GM23338 (cell line): Measurements from ENCODE around the gene SLC4A8. TPM values are rescaled to one million over a fixed set of nuclear protein-coding genes. Genes with fewer than 3 reads are reported as not detected.
A peak's percentile ranks its signal among the peaks of the same experiment; 100 is the strongest.

ENCODE experiments used
- ATAC-seq: fragments of 200-7000 bp; cut with Tn5 transposase; 3 replicates; pipeline ENCODE4 v1.9.1; 2020
- DNase-seq: peaks from one replicate; pipeline ENCODE4 v3.0.0-alpha.2; 2015; ENCODE audit warnings: low spot score
- H2AFZ ChIP-seq: fragments of 200-600 bp; sonication (generic); 2 replicates; pipeline ENCODE4 v1.8.0; 2016; ENCODE audit warnings: antibody characterized with exemption, mild to moderate bottlenecking, moderate library complexity
- H3F3A ChIP-seq: fragments of 200-600 bp; sonication (generic); replicated peaks from 2 replicates; pipeline ENCODE4 v1.8.0; 2017; ENCODE audit warnings: antibody characterized with exemption, mixed run types, low read depth
- H3K27ac ChIP-seq: fragments of 200-600 bp; sonication (generic); 2 replicates; pipeline ENCODE4 v1.6.1; 2016; ENCODE audit warnings: low read depth
- H3K27me3 ChIP-seq: fragments of 200-600 bp; sonication (generic); 2 replicates; pipeline ENCODE4 v1.8.0; 2016; ENCODE audit warnings: mild to moderate bottlenecking, mixed run types, moderate library complexity; ENCODE audit not compliant: insufficient read depth
- H3K36me3 ChIP-seq: fragments of 200-600 bp; sonication (generic); 2 replicates; pipeline ENCODE4 v1.8.0; 2016; ENCODE audit warnings: mild to moderate bottlenecking; ENCODE audit not compliant: insufficient read depth
- H3K4me1 ChIP-seq: fragments of 200-600 bp; sonication (generic); 2 replicates; pipeline ENCODE4 v1.8.0; 2016; ENCODE audit warnings: mild to moderate bottlenecking, moderate library complexity; ENCODE audit not compliant: insufficient read depth
- H3K4me2 ChIP-seq: fragments of 200-600 bp; sonication (generic); 2 replicates; pipeline ENCODE4 v1.7.1; 2017; ENCODE audit warnings: mixed run types
- H3K4me3 ChIP-seq: fragments of 200-600 bp; sonication (generic); 2 replicates; pipeline ENCODE4 v1.6.1; 2016; ENCODE audit warnings: mixed run types
- H3K79me2 ChIP-seq: fragments of 200-600 bp; sonication (generic); replicated peaks from 2 replicates; pipeline ENCODE4 v1.8.0; 2017; ENCODE audit warnings: mild to moderate bottlenecking; ENCODE audit not compliant: insufficient read depth
- H3K9me2 ChIP-seq: fragments of 200-600 bp; sonication (generic); 2 replicates; pipeline ENCODE4 v1.8.0; 2017; ENCODE audit not compliant: insufficient read depth
- H4K20me1 ChIP-seq: fragments of 200-600 bp; sonication (generic); replicated peaks from 2 replicates; pipeline ENCODE4 v1.8.0; 2017; ENCODE audit warnings: mild to moderate bottlenecking; ENCODE audit not compliant: insufficient read depth
- H3K27ac Mint-ChIP-seq: 2 replicates; pipeline ENCODE4 v1.8.0; 2020; ENCODE audit warnings: inconsistent platforms, mild to moderate bottlenecking, moderate library complexity, mixed read lengths
- H3K27me3 Mint-ChIP-seq: 3 replicates; pipeline ENCODE4 v1.8.0; 2022; ENCODE audit warnings: low read depth, mild to moderate bottlenecking, moderate library complexity, mixed read lengths, inconsistent platforms; ENCODE audit not compliant: insufficient read depth, poor library complexity
- H3K36me3 Mint-ChIP-seq: 3 replicates; pipeline ENCODE4 v1.8.0; 2021; ENCODE audit warnings: low read depth, mild to moderate bottlenecking, inconsistent platforms, moderate library complexity, mixed read lengths
- H3K4me1 Mint-ChIP-seq: 3 replicates; pipeline ENCODE4 v1.8.0; 2020; ENCODE audit warnings: mild to moderate bottlenecking, inconsistent platforms, mixed read lengths
- H3K4me3 Mint-ChIP-seq: 3 replicates; pipeline ENCODE4 v1.8.0; 2021; ENCODE audit warnings: moderate library complexity, mild to moderate bottlenecking, inconsistent platforms, mixed read lengths
- H3K9me3 Mint-ChIP-seq: 3 replicates; pipeline ENCODE4 v1.8.0; 2020; ENCODE audit warnings: moderate library complexity, mild to moderate bottlenecking, inconsistent platforms, mixed read lengths
- CREB1 ChIP-seq: fragments of 250-450 bp; sonication (Bioruptor Pico); IDR thresholded peaks from 2 replicates; pipeline ENCODE4 v1.5.0; 2020; ENCODE audit warnings: low read depth, mild to moderate bottlenecking, moderate library complexity
- EZH2 ChIP-seq: fragments of 200-600 bp; sonication (generic); IDR thresholded peaks from one replicate; pipeline ENCODE4 v1.8.0; 2017; ENCODE audit warnings: antibody characterized with exemption, mild to moderate bottlenecking, low read depth; ENCODE audit not compliant: unreplicated experiment
- NANOG ChIP-seq: IDR thresholded peaks from 2 replicates; pipeline ENCODE4 v1.6.1; 2016; ENCODE audit warnings: antibody characterized with exemption, borderline replicate concordance
- POLR2AphosphoS5 ChIP-seq: IDR thresholded peaks from 2 replicates; pipeline ENCODE4 v1.6.1; 2016; ENCODE audit warnings: antibody characterized with exemption, low read depth
- ZNF114 ChIP-seq: fragments of 250-450 bp; sonication (Bioruptor Pico); IDR thresholded peaks from 2 replicates; pipeline ENCODE4 v1.5.0; 2020; ENCODE audit warnings: mild to moderate bottlenecking, moderate library complexity
- ZNF331 ChIP-seq: fragments of 250-450 bp; sonication (Bioruptor Pico); IDR thresholded peaks from 2 replicates; pipeline ENCODE4 v1.5.0; 2020; ENCODE audit warnings: low read depth, mild to moderate bottlenecking, moderate library complexity
- ZNF462 ChIP-seq: fragments of 250-450 bp; sonication (Bioruptor Pico); IDR thresholded peaks from 2 replicates; pipeline ENCODE4 v1.5.0; 2020; ENCODE audit warnings: mild to moderate bottlenecking, moderate library complexity
- polyA plus RNA-seq: library from polyadenylated mRNA; unstranded; fragments of >200 nt; fragmentation: Nextera tagmentation; extraction: Ambion mirVana; gene quantifications from 2 replicates; pipeline ENCODE4 v1.2.1, GENCODE V29; 2016
- total RNA-seq: library from RNA; depleted of rRNA; stranded (reverse); fragments of >200 nt; shearing (Covaris generic); gene quantifications from 2 replicates; pipeline ENCODE4 v1.2.3, GENCODE V29; 2014
- TF ChIP-seq, protein P1 (sequence below), 2 experiments: fragments of 200-600 bp in 1 of 2; sonication (generic) in 1 of 2; conservative IDR thresholded peaks; 2 replicates each; pipeline versions ENCODE4 v1.5.1 to v1.6.1; 2016 to 2017; ENCODE audit warnings: antibody characterized with exemption in 2 of 2, low read depth in 2 of 2, mild to moderate bottlenecking in 2 of 2, moderate library complexity in 1 of 2
- TF ChIP-seq, protein P2 (sequence below): IDR thresholded peaks from 2 replicates; pipeline ENCODE4 v1.6.1; 2016; ENCODE audit warnings: antibody characterized with exemption
- TF ChIP-seq, protein P3 (sequence below): IDR thresholded peaks from one replicate; pipeline ENCODE4 v1.6.1; 2018; ENCODE audit warnings: antibody characterized with exemption; ENCODE audit not compliant: unreplicated experiment

The SLC4A8 gene
- total and polyA plus RNA-seq, 2 experiments from 2014 or later = 7.6 to 9.2 TPM

GRCh38 chr12:51546097-51546496 is 121.5 kb downstream of the SLC4A8 start (continued):
- TF ChIP-seq ZNF462 (no peak), ZNF331 (CRISPR knock-in tag) (no peak), EZH2 (no peak), CREB1 (CRISPR knock-in tag) (no peak), POLR2AphosphoS5 (no peak), ZNF114 (CRISPR knock-in tag) (no peak)
- TF ChIP-seq, protein P1, sequence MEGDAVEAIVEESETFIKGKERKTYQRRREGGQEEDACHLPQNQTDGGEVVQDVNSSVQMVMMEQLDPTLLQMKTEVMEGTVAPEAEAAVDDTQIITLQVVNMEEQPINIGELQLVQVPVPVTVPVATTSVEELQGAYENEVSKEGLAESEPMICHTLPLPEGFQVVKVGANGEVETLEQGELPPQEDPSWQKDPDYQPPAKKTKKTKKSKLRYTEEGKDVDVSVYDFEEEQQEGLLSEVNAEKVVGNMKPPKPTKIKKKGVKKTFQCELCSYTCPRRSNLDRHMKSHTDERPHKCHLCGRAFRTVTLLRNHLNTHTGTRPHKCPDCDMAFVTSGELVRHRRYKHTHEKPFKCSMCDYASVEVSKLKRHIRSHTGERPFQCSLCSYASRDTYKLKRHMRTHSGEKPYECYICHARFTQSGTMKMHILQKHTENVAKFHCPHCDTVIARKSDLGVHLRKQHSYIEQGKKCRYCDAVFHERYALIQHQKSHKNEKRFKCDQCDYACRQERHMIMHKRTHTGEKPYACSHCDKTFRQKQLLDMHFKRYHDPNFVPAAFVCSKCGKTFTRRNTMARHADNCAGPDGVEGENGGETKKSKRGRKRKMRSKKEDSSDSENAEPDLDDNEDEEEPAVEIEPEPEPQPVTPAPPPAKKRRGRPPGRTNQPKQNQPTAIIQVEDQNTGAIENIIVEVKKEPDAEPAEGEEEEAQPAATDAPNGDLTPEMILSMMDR (conservative IDR thresholded peaks at IDR 0.05; ENCODE audit: low read depth in 2 of 2) = no peak

- Histone ChIP-seq H4K20me1 (no peaks in the 10 kb centered on the region), H3K36me3 (no peaks in the 10 kb centered on the region; the same call in 1 of the 2 replicates), H3K27me3 (no peaks in the 10 kb centered on the region), H3K9me2 (no peaks in the 10 kb centered on the region), H3K4me1 (0 out of 2 replicates have a peak, but pooled peaks cover 6% of the 10 kb centered on the region), H3K79me2 (no peaks in the 10 kb centered on the region), H3K27ac (no peak overlapping the region), H3K4me3 (no peak overlapping the region), H2AFZ (0 out of 2 replicates have a peak overlapping the region, but pooled peaks have one; percentile 29), H3K4me2 (no peak overlapping the region), H3F3A (no peaks in the 10 kb centered on the region)
- Mint-ChIP-seq H3K4me3 (no peak overlapping the region), H3K9me3 (no peaks in the 10 kb centered on the region; the same call in 1 of the 3 replicates), H3K36me3 (no peaks in the 10 kb centered on the region; the same call in 2 of the 3 replicates), H3K27ac (no peak overlapping the region), H3K4me1 (peaks cover 52% of the 10 kb centered on the region), H3K27me3 (peaks cover 4% of the 10 kb centered on the region)
- no peak for ATAC-seq
- TF ChIP-seq POLR2AphosphoS5 (no peak), NANOG (no peak)
- TF ChIP-seq, protein P2, sequence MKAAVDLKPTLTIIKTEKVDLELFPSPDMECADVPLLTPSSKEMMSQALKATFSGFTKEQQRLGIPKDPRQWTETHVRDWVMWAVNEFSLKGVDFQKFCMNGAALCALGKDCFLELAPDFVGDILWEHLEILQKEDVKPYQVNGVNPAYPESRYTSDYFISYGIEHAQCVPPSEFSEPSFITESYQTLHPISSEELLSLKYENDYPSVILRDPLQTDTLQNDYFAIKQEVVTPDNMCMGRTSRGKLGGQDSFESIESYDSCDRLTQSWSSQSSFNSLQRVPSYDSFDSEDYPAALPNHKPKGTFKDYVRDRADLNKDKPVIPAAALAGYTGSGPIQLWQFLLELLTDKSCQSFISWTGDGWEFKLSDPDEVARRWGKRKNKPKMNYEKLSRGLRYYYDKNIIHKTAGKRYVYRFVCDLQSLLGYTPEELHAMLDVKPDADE = no peak
- TF ChIP-seq, protein P1 (conservative IDR thresholded peaks at IDR 0.05; ENCODE audit: low read depth in 2 of 2) = no peak
- TF ChIP-seq, protein P3, sequence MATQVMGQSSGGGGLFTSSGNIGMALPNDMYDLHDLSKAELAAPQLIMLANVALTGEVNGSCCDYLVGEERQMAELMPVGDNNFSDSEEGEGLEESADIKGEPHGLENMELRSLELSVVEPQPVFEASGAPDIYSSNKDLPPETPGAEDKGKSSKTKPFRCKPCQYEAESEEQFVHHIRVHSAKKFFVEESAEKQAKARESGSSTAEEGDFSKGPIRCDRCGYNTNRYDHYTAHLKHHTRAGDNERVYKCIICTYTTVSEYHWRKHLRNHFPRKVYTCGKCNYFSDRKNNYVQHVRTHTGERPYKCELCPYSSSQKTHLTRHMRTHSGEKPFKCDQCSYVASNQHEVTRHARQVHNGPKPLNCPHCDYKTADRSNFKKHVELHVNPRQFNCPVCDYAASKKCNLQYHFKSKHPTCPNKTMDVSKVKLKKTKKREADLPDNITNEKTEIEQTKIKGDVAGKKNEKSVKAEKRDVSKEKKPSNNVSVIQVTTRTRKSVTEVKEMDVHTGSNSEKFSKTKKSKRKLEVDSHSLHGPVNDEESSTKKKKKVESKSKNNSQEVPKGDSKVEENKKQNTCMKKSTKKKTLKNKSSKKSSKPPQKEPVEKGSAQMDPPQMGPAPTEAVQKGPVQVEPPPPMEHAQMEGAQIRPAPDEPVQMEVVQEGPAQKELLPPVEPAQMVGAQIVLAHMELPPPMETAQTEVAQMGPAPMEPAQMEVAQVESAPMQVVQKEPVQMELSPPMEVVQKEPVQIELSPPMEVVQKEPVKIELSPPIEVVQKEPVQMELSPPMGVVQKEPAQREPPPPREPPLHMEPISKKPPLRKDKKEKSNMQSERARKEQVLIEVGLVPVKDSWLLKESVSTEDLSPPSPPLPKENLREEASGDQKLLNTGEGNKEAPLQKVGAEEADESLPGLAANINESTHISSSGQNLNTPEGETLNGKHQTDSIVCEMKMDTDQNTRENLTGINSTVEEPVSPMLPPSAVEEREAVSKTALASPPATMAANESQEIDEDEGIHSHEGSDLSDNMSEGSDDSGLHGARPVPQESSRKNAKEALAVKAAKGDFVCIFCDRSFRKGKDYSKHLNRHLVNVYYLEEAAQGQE = no peak
- no peak for DNase-seq
These were observed 123.0 kb downstream of the SLC4A8 start for GRCh38 chr12:51547606-51548005.
